Measurements from ENCODE around the gene LMNTD2. TPM values are rescaled to one million over a fixed set of nuclear protein-coding genes. Genes with fewer than 3 reads are reported as not detected.
A peak's percentile ranks its signal among the peaks of the same experiment; 100 is the strongest.

The LMNTD2 gene
- total RNA-seq, 1 donor from 2014 or later = 1.1 TPM

DNA sequence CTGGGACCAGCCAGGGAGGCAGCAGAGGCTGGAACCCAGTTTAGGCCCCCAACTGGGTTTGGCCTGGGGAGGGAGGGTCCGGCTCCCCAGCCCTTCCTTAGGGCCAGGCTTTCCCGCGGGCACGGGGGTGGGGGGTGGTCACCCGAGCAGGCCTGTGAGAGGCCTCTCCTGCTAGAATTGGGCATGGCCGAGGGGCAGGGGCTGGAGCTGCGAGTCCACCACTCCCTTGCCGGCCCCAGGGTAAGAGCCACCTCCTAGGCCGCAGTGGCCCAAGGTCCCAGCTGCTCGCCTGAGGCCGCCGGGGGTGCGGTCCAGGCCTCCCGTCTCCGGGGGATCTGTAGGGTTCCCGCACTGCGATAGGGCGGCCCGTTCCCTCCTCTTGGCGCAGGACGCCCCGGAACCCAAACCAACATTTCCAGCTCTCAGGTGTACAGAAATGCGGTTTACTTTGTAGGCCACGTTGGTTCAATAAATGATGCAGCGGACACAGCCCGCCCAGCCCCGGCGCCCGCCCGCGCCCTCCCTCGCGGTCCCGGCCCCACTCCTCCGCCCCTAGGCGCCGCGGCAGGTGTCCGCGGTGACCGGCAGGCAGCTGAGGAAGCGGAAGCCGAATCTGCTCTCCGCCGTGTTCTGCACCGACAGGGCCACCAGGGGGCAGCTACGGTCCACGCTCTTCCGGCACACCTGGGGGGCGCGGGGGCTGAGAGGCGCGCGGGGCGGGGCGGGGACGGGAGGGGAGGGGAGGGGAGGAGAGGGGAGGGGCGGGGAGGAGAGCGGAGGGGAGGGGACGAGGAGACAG lies 5.9 kb downstream of the LMNTD2 start:
- Histone ChIP-seq H3K4me2 (peak overlapping the region; percentile 100), H3K79me2 (ENCODE audit: low read depth) (no peaks in the 10 kb centered on the region), H3F3A (ENCODE audit: low read depth) (peaks cover 24% of the 10 kb centered on the region), H3K27me3 (peaks cover 47% of the 10 kb centered on the region), H3K9me3 (ENCODE audit: low read depth) (no peaks in the 10 kb centered on the region), H3K36me3 (no peaks in the 10 kb centered on the region), H3K4me1 (peaks cover 7% of the 10 kb centered on the region), H2AFZ (replicated peaks) (no peak overlapping the region), H3K9ac (no peak overlapping the region), H3K4me3 (peak overlapping the region; percentile 83), H3K27ac (no peak overlapping the region), H4K20me1 (ENCODE audit: low read depth) (peaks cover 11% of the 10 kb centered on the region)
- Mint-ChIP-seq H3K4me3 (peak overlapping the region; percentile 77), H3K4me1 (peaks cover 6% of the 10 kb centered on the region), H3K9me3 (peaks cover 2% of the 10 kb centered on the region), H3K36me3 (no peaks in the 10 kb centered on the region), H3K27me3 (ENCODE audit: insufficient read depth, low read depth) (peaks cover 13% of the 10 kb centered on the region), H3K27ac (no peak overlapping the region)
- peak; percentile 95 for DNase-seq (ENCODE audit: low spot score)
- TF ChIP-seq CTCF (IDR thresholded peaks at IDR 0.05) = peak; percentile 64
- TF ChIP-seq EZH2phosphoT487 (IDR thresholded peaks at IDR 0.05) = no peak
- no peak for TF ChIP-seq EZH2 (IDR thresholded peaks at IDR 0.05)

DNA sequence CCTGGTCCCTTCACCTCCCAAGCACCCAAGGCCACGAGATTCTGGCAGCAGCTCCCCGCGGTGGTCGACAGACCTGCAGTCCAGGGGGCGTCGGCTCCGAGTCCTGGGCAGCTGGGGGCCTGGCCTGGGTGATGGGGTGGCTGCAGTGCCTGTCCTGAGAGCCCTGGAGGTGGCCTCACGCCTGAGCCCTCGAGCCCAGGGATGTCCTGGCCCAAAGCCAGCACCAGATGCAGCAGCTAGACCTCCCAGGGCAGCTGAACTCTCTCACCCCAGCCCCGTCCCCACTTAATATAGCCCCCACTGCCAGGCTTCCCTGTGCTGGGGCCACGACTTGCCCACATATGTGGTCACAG lies 6.6 kb downstream of the LMNTD2 start:
- peaks cover 6% of the 10 kb centered on the region for H3K4me1 Mint-ChIP-seq

DNA sequence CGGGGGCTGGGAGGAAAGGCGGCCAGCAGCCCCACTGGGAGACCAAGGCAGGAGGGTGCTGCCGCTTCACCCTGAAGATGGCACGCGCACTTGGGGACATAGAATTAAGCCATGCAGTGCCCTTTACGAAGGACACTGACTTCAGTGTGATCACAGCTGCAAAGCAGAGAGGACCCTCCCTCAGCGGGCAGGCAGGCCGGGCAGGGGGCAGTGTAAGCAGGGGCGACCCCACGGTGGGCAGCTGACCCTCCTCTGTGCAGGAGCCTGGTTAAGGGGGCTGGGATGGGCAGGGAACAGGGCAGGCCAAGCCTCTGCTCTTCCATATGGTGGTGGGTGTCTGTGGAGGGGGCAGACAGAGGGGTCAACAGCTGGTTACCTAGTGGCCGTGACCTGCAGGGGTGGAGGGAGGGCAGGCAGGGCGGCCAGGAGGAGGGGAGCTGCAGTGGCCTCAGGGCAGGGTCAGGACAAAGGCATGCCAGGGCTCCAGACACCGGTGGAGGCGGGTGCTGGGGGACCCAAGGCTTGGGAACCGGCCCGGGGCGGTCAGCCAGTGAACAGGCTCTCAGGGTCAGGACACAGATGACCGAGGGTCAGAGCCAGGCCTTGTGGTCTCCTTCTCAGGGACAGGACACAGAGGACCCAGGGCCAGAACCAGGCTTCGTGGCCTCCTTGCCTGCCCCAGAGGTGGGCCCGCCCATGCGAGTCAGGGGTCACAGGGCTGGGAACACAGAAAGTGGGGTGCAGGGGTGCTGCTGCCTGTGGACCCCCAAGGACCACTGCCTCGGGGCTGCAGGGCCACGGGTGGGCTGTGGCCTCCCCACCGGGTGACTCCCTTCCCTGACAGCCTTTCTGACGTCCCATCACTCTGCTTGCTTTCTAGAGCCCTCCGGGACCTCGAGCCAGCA lies 7.2 kb downstream of the LMNTD2 start:
- Histone ChIP-seq H3F3A (ENCODE audit: low read depth) (peaks cover 20% of the 10 kb centered on the region), H3K27me3 (peaks cover 41% of the 10 kb centered on the region), H3K4me1 (peaks cover 7% of the 10 kb centered on the region), H3K4me3 (no peak overlapping the region), H3K36me3 (no peaks in the 10 kb centered on the region), H4K20me1 (ENCODE audit: low read depth) (peaks cover 11% of the 10 kb centered on the region), H3K4me2 (no peak overlapping the region), H3K9ac (no peak overlapping the region), H3K9me3 (ENCODE audit: low read depth) (no peaks in the 10 kb centered on the region), H3K79me2 (ENCODE audit: low read depth) (no peaks in the 10 kb centered on the region), H2AFZ (replicated peaks) (no peak overlapping the region), H3K27ac (no peak overlapping the region)
- peak overlapping the region; percentile 50 for H3K27ac Mint-ChIP-seq
- H3K9me3 Mint-ChIP-seq = peaks cover 2% of the 10 kb centered on the region
- H3K36me3 Mint-ChIP-seq = no peaks in the 10 kb centered on the region
- H3K4me1 Mint-ChIP-seq = peaks cover 10% of the 10 kb centered on the region
- TF ChIP-seq CTCF (IDR thresholded peaks at IDR 0.05) (no peak), EZH2phosphoT487 (IDR thresholded peaks at IDR 0.05) (no peak), EZH2 (IDR thresholded peaks at IDR 0.05) (no peak)
- peaks cover 13% of the 10 kb centered on the region for H3K27me3 Mint-ChIP-seq (ENCODE audit: insufficient read depth, low read depth)
- DNase-seq (ENCODE audit: low spot score) = no peak
- H3K4me3 Mint-ChIP-seq = no peak overlapping the region

More for the DNA sequence above, 6.6 kb downstream of the LMNTD2 start:
- H3K9me3 Mint-ChIP-seq = peaks cover 2% of the 10 kb centered on the region
- H3K9me3 ChIP-seq (ENCODE audit: low read depth) = no peaks in the 10 kb centered on the region
- H3K79me2 ChIP-seq (ENCODE audit: low read depth) = no peaks in the 10 kb centered on the region
- H3K27ac ChIP-seq = no peak overlapping the region
- peaks cover 47% of the 10 kb centered on the region for H3K27me3 ChIP-seq
- H2AFZ ChIP-seq (replicated peaks) = no peak overlapping the region
- no peaks in the 10 kb centered on the region for H3K36me3 ChIP-seq
- no peak overlapping the region for H3K9ac ChIP-seq
- peaks cover 13% of the 10 kb centered on the region for H3K27me3 Mint-ChIP-seq (ENCODE audit: insufficient read depth, low read depth)
- no peaks in the 10 kb centered on the region for H3K36me3 Mint-ChIP-seq
- DNase-seq (ENCODE audit: low spot score) = no peak
- H3K27ac Mint-ChIP-seq = no peak overlapping the region
- H3F3A ChIP-seq (ENCODE audit: low read depth) = peaks cover 20% of the 10 kb centered on the region
- H3K4me3 ChIP-seq = no peak overlapping the region
- no peak overlapping the region for H3K4me2 ChIP-seq
- H4K20me1 ChIP-seq (ENCODE audit: low read depth) = peaks cover 11% of the 10 kb centered on the region
- H3K4me1 ChIP-seq = peaks cover 7% of the 10 kb centered on the region
- TF ChIP-seq EZH2 (IDR thresholded peaks at IDR 0.05) (no peak), EZH2phosphoT487 (IDR thresholded peaks at IDR 0.05) (no peak), CTCF (IDR thresholded peaks at IDR 0.05) (no peak)
- H3K4me3 Mint-ChIP-seq = no peak overlapping the region

Measured in neural progenitor cell (in vitro differentiated cells).